GM21423 (cell line): ENCODE data around the gene FPR3.
"Not testable (repeated sequence)": the region's sequence is repeated elsewhere in the genome, so short reads cannot be mapped to it uniquely, and the experiment has no call there.

ENCODE experiments used
- ATAC-seq: cut with Tn5 transposase; IDR thresholded peaks from one replicate; pipeline ENCODE4 v1.9.1; 2021; ENCODE audit warnings: mild to moderate bottlenecking, moderate library complexity; ENCODE audit not compliant: unreplicated experiment

FPR3 gene

GRCh38 chr19:51783372-51783771 is 11.6 kb upstream of the FPR3 start:
- no peak for ATAC-seq

DNA sequence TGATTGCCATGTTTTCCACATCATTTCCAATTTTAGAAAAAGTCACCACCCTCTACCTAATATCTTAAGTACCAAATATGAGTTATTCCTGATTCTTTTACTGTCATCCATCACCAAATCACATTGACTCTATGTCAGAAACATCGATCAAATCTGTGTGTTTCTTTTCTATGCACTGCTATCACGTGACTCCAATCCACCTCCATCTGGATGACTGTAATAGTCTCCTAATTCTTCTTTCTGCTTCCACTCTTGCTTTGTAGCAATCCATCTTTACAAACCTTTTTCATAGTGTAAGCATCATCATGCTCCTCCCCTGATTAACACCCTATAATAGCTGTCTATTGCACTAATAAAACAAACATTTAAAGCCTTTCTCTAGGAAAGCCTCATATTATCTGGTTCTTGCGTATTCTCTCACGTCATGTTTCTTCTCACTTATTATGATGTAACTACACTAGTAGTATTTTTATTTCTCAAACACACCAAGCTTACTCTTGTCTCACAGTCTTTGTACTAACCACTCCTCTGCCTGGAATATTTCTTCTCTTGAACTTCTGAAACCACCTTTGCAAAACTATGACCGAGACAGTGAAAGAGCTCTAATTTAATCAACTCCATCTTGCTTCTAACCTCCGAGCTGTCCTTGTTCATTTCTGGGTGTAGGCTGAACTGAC is 10.7 kb upstream of the FPR3 start:
- no peak for ATAC-seq

DNA sequence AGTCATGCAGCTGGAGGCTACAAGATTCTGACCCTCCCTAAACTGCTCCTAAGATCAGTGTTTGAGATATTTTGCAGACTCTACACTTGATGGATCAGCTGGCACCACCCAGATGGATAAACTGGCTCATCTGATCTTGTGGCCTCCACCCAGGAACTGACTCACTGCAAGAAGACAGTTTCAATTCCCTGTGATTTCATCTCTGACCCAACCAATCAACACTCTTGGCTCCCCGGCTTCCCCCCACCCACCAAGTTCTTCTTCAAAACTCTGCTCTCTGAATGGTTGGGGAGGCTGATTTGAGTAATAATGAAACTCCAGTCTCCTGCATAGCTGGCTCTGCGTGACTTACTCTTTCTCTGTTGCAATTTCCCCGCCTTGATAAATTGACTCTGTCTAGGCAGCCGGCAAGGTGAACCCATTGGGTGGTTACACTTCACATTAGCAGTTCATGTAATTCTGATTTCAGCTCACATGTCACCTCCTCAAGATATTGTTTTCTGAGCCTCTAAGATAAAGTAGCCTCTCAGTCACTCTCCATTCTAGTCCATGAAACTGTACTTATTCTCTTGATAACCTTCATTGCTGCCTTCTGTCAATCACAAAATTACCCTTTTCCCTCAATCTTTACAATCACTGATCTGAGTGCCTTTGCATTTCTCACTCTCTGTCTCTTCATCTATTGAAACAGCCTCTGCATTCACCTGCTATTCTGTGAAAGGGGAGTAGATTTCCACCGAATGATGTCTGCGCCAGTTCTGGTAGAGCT is 9.9 kb upstream of the FPR3 start:
- no peak for ATAC-seq

DNA sequence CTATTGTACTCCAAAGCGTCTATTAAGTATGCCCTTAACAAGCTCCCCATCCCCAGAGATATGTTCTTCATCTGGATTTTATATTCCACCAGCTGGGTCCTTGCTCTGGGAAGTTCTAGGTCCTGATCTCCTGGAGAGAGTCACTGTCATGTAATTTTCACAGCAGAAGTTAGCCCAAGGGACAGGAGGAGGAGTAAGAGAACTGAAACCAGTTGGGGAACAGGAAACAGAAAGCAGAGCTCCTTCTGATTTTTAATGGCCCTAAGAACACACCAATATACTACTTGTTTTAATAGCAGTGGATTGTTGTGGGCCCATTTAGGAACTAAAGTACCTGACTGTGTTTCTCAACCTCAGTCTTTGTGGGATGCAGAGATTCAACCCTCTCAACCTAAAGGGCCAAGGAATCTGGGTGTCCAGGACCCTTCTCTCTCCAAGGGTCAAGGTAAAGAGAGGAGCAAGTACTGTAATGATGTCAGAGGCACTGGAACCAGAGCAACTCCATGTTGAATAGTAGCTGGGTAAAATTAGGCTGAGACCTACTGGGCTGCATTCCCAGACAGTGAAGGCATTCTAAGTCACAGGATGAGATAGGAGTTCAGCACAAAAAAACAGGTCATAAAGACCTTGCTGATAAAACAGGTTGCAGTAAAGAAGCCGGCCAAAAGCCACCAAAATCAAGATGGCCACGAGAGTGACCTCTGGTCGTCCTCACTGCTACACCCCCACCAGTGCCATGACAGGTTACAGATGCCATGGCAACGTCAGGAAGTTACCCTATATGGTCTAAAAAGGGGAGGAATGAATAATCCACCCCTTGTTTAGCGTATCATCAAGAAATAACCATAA is 8.1 kb upstream of the FPR3 start:
- ATAC-seq, result no peak

- no peak for ATAC-seq
Observed at GRCh38 chr19:51788029-51788428, 6.9 kb upstream of the FPR3 start.

GRCh38 chr19:51789061-51789795 is 5.7 kb upstream of the FPR3 start:
- ATAC-seq, result no peak

- ATAC-seq, result no peak
Observed at GRCh38 chr19:51792932-51793331, 2.0 kb upstream of the FPR3 start.

DNA sequence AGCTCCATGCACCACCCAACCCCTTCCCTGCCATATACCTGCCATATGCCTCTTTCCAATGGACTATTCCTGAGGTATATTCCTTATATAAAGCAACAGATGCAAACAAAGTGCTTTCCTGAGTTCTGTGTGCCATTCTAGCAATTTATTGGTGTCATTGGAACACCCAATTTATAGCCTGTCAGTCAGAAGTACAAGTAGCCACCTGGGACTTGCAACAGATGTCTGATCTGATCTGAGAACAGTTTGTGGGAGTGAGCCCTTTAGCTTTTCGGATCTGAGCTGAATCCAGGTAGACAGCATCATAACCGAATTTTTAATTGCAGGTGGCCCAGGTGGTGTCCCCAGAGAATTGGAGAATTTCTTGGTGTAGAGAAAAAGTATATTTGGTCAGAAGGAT is 963 bp upstream of the FPR3 start:
- no peak for ATAC-seq

GRCh38 chr19:51796195-51796679 is 1.3 kb downstream of the FPR3 start:
- no peak for ATAC-seq

DNA sequence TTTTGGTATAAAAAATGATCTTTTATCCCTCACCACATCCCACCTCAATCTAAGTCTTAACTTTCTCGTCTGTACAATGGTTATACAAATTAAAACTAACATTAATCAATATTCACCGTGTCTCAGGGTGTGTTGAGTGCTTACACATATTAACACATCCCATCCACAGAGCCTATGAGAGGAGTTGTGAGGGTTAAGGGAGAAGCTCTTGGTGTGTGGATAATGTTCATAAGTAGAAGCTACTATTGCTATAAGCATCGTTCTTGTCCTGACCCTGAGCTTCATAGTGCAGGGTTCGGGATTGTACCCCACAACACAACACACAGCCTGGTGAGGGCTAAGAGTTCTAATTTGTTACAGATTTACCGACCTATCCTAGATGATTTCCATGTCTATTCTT is 2.5 kb downstream of the FPR3 start:
- ATAC-seq, result no peak

DNA sequence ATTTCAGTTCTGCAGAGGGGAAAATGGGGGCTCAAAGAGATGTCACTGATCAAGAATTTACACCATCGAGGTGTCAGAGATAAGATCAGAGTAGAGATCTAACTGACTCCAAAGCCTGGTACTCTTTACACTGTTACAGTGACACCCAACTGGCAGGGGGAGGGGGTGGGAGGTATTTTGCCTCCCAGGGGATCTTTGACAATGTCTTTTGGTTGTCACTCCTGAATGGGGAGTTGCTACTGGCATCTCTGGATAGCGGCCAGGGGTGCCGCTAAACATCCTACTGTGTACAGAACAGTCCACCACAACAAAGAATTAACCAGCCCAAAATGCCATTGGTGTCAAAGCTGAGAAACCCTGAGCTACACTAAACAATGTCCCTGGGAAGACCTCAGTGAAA is 3.1 kb downstream of the FPR3 start:
- no peak for ATAC-seq

DNA sequence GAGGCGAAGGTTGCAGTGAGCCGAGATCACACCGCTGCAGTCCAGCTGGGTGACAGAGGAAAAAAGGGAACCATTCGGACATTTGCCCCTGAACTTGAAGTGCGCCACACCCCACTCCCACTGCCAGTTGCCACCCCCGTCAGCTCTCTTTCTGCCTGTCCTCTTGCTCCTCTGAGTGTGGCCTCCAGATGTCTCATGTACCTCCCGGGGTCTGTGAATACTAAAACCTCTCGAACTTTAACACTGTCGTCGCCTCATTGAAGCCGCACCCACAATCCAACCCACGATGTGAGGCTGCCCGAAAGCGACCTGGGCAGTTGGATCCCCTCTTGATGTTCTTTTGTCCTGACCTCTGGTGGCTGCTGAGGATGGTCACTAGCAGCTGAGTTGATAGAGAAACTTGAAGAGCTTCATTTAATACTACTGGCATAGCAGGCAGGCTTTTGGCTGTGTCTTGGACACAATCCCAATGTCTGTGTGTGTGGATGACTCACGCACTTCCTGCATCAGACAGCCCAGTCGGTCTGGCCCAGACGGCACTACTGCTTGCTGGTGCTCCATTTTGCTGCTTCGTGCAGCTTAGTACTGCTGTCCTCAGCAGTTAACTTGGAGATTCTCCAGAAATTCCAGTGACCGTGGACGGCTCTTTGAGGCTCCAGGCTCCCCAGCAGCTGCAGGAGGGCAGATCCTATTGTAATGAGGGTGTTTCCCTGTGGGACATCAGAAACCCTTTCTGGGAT is 4.2 kb downstream of the FPR3 start:
- ATAC-seq, result no peak

- no peak for ATAC-seq
Observed at GRCh38 chr19:51799774-51800472, 5.0 kb downstream of the FPR3 start.

DNA sequence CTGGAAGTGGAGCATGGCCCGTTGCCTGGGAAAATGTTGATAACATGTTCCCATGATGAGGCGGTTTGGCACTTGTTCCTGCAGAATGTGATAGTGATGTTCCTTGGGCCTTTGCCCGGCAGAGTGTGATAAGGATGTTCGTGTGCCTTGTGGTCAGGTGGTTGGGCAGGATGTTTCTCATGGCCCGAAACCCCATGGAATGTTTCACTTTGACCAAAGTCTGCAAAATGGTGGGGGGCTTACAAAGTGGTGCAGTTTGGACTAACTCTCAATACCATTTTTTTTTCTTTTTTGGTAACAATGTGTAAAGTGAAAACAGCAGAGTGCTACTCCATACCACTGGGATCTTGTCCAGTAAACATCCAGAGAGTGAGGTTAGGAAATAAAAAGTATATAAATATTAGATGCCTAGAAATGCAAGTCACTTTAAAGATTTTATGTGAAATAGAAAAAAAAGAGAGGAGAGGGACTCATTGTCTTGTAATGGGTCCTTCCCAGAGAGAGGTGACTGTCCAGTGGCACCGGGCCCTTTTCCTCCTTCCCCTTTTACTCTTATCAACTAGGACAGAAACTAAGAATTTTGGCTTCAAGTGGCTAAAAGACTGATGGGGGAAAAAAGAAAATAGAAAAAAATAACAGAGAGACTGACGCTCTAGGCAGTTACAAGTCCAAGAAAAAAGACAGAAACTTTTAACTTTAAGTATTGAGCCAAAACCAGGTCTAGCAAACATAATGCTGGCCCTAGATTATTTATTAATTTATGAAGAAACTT is 5.7 kb downstream of the FPR3 start:
- ATAC-seq, result no peak

DNA sequence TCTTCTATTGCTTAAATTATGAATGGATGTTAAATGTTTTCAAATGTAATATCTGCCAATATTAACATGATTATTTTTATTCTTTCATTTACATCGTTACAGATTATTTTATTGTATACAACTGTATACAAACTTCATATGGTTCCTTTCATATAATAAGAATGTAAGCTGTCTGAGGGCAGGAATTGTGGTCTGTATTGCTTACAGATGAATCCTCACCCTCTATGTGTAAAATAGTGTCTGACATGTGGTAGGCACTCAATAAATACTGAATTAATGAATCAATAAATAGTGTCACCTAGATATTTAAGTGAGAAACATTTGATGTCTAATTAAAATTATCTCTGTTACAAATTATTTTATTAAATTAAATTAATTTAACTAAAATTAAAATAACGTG is 7.8 kb downstream of the FPR3 start:
- ATAC-seq, result no peak

GRCh38 chr19:51803519-51803918 is 8.6 kb downstream of the FPR3 start:
- no peak for ATAC-seq

GRCh38 chr19:51803967-51804366 is 9.0 kb downstream of the FPR3 start:
- no peak for ATAC-seq

DNA sequence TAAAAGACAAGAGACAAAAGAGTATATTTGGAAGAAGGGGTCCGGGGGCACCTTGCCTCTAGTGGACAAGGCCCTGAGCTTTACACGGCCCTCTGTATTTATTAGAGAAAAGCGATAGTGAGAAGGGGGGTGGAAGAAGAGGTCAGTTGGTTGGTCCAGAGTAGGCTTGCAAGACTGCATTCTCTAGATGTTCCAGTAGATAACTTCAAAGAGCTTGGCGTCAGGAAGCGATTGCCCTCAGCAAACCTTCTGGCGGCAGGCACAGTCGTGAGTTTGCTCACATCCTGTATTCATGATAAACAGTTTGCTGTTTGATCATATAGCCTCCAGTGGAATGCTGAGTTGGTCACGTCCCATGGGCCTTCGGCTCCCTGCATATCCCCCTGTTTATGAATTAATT is 9.8 kb downstream of the FPR3 start:
- ATAC-seq, result not testable (repeated sequence)

DNA sequence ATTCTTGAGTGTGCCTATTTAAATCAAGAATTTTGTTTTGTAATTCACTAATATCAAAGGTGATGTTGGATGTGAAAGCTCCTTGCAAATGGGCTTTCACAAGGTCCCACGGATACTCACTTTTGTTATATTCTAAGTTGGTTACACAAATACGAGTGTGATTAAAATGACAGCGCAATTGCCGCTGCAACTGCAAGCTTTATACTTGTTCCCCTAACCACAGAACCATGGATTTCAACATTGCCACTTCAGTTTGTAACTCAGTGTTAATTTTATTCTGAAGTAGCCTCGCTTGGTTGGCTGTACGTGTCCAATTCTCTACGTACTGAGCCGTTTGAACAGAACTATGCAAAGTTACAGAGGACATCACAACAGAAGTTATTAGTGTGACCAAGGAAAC is 10.4 kb downstream of the FPR3 start:
- ATAC-seq, result not testable (repeated sequence)
